Embryonic facial prominence (tissue), 1 donor: Measurements from ENCODE around the gene SLC37A1.
A peak's percentile ranks its signal among the peaks of the same experiment; 100 is the strongest.

ENCODE experiments used
- DNase-seq: peaks from one replicate; pipeline ENCODE4 v3.0.0-alpha.2; 2016; ENCODE audit errors: extremely low spot score

The SLC37A1 gene

DNA sequence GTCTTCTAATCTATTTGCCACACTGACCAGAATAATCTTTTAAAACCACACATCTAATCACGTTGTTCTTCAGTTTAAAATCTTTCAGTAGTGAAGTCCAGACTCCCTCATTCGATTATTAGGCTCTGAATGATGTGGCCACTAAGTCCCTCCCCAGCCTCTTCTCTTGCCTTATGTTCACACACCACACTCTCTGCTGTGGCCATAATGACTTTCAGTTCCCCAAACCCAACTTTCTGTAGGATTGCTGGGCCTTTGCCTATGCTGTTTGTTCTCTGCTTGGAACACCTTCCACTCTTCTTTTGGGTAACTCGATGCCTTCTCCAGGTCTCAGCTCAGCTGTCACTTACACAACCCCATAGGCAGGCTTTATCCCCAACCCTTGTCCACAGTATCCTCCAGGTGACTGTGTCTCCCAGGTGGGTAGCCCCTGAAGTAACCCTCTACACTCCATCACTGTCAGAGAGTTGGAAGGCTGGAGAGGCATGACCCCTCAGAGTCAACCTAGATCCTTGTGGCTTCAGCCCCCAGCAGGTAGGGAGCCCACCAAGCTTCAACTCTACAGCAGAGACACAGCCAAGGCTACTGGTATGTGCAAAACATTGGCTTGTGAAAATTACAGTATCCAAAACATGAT is 8.4 kb upstream of the SLC37A1 start:
- no peak for DNase-seq

DNA sequence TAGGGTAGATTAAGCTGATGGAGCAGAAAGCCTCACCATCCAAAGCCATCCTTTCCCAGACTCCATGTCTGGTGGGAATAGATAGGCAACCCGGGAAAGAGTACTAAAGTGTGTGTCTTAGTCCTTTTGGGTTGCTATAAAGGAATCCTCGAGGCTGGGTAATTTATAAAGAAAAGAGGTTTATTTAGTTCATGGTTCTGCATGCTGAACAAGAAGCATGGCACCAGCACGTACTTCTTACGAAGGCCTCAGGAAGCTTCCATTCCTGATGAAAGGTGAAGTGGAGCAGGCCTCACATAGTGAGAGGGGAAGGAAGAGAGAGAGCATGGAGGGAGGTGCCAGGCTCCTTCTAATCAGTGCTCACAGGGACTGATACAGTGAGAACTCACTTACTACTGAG is 6.2 kb upstream of the SLC37A1 start:
- no peak for DNase-seq

DNA sequence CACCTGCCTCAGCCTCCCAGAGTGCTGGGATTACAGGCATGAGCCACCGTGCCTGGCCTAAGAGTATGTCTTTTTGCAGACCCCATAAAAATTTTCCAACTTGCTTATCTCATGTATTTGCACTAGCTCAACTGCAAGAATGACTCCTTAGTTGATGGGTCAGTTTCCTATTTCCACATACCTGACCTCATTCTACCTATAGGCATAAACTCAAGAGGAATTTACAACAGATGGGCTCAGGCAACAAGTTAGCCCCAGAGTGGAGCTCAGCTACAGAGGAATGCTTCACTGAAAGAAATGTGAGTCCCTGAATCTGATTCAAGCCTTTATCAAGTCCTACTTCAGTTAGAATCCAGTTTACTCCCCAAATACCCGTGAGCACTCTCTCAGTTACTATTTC is 5.3 kb upstream of the SLC37A1 start:
- DNase-seq, result no peak

DNA sequence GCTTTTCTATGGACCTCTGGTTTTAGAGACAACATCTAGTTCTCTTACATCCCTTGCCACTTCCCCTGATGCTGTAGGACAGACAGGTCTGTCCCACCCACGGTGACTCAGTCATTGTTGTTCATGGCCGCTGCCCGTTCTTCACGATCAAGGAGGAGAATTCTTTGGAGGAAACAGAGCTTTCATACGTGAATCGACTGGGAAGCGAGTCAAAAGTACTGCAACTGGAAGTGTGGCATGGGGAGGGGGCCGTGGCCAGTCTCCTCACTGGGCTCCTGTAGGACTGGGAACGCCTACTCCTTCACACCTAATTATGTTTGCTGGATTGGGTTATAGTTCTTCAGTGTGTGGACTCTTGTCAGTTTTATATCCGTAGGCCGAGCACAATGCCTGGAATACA is 4.4 kb upstream of the SLC37A1 start:
- DNase-seq, result no peak

DNA sequence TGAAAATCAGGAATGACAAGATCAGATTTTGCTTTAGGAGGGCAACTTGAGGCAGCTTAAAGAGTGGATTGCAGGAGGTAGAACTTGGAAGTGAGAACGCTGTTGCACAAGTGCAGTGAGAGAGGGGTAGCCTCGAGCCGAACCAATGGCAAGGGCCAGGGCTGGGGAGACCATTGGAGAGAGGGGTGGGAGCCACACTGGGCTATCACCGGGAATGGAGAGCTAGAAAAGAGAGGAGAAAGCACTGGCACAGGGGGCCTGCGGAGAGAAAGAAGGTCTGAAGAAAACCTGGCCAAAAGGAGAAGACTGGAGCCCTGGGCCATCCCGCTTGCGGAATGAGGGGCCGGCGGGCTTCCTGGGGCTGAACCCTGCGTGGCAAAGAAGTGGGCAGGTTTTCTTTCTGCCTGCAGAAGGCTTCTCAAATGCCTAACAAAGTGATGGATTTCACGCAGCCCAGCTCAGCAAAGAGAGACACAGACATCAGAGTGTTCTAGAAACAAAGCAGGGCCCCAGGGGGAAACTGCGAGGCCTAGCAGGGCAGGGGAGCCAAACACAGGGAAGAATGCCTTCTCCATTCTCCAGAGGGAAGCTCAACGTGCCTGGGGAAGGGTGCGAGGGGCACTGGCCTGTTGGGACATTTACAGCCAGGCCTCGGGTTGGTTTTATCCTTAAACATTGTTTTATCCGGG is 1.2 kb upstream of the SLC37A1 start:
- no peak for DNase-seq

DNA sequence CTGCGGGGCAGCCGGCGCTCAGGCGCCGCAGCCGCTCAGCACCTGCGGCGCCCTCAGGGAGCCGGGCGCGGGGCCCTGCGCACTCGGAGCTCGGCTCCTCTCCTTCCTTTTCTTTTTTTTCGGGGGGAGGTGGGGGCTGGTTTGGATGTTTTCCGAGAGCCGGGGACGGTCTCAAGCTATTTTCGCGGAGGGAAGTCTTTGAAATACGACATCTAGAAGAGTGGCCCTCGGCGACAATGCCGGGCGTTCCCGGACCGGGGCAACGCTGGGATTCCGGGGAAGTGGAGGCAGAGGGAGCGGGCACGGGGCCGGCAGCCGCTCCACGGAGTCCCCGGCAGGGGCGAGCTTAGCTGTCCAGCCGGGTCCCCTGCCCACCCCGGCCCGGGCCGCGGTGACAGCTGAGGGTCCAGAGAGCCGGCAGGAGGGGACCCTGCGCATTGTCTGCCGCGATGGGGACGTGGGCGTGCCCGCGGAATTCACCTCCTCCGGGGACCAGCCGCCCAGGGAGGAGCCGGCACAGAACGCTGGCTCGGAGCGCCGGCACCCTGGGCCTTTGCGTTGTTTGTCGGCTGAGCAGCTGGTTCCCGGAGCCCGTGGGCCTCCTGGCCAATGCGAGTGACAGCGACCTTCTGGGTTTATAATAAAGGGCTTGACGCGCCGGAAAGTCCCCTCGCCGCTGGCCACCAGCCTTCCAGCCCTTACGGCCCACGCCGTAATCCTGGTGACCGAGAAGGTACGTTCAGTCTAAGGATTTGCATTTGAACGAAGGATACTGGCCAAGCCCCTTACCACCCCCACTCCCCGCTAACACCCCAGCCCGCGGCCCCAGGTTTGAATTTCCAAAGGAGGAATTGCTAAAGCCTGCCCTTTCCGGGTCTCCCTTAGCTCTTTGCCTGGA is 582 bp downstream of the SLC37A1 start:
- no peak for DNase-seq

DNA sequence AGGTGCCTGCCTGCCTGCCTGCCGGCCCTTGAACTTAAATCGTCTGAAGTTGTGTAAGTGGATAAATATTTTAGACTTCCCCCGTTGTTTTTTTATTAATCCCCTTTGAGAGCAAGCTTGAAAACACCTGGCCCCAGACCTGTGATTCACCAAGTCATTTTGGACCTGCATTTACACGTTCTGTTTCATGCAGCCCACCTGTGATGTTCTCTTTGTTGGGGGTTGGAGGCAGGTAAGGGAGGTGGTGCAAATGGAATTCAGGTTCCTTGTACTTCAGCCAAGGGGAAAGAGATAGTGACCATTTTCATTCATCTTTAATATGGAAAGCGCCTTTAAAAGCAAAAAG is 1.2 kb downstream of the SLC37A1 start:
- DNase-seq, result no peak

DNA sequence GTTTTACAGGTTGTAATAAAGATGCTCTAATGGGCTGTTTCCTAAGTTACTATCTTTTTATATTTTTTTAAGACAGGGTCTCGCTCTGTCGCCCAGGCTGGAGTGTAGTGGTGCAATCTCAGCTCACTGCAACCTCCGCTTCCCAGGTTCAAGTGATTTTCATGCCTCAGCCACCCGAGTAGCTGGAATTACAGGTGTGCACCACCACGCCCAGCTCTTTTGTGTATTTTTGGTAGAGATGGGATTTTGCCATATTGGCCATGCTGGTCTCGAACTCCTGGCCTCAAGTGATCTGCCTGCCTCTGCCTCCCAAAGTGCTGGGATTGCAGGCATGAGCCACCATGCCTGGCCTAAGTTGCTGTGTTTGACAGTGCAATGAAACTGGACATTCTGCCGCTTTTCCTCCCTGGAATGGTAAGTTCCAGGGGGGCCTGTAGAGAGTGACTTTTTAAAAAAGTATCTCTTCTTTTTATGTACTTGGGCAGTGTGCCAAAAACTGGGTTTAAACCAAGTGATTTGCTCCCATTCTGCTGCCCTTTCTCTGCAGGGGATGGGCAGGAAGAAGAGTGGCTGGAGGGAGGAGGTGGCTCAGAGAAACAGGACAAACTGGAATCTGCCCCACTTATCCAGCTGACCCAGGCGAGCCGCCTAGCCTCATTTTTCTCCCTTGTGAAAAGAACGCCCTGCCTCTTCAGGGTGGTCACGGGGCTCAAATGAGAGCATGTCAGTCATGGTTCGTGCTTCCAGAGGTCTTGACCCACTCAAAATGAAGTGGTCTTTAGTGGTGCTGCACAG is 2.3 kb downstream of the SLC37A1 start:
- DNase-seq, result no peak

DNA sequence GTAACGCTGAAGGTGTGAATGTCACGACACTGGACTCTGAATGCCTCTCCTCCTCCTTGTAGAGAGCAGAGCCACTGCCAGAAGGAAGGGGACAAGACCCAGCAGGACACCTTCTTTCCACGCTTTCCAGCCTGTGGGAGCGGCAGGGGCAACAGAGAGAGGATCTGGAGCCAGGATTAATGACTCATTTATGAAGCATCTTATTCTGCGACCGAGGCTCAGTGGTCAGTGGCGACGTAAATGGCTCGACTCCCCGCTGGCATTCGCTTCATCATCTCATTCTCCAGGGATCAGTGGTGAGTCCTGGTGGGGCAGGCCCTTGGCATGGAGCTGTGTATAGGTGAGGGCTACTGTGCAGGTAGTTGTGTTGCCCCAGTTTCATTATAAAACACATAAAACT is 4.6 kb downstream of the SLC37A1 start:
- no peak for DNase-seq

DNA sequence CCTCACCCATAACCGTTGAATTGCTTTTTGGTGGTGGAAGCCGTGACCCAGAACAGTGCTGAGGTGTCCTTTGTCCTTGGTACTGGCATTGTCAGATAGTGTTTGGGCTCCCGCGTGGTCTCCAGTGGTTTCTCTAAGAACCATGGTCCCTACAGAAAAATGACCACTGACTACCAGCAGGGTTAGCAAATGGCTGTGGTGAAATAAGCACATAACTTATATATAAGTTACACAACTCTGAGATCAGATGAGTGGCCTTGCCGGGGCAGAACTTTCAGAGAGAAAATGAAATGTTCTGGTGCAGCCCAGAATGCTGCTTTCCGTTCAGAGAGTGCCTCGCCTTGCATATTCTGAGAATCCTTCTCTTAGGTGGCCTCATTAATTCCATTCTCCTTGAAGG is 5.0 kb downstream of the SLC37A1 start:
- no peak for DNase-seq

DNA sequence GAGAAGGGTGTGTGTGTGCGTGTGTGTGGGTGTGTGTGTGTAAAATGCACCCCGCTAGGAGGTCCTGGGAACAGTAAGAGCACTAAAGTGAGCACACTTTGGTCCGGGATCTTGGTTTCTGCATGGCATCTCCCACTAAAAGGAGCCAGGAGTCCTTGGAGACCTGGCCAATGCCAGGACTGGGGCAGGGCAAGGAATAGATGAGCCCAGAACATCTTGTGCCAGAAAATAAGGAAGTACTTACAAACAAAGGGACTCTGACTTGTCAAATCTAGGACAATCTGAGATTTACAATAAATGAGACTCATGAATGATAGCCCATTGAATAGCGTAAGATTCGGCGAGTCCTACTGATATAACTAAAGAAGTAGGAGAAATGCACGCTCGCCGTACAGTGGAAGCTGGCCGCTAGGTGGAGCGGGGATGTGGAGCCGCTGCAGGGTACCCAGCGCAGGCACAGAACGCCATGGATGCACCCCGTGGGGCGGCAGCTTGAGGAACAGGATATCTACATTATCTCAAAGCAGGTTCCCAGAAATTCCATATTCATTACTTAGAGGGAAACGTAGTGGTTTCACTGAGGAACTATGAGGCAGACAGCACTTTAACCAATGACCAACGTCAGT is 7.1 kb downstream of the SLC37A1 start:
- DNase-seq, result no peak

DNA sequence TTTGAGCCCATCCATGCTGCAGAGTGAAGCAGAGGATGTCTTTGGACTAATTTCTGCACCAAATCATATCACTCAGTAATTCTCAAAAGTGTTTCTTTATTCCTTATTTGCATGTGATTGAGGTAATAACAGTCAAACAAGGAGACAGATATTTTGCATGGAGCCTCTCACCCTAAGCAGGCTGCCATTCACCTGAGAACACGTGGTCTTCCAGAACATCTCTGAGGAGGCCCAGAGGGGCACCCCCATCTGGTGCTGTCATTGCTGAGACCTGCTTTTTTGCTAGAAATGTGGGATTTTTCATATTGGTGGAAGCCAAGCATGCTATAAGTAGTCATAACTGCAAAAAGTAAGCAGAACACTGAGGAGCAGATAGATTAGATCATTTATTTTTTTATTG is 7.7 kb downstream of the SLC37A1 start:
- no peak for DNase-seq

DNA sequence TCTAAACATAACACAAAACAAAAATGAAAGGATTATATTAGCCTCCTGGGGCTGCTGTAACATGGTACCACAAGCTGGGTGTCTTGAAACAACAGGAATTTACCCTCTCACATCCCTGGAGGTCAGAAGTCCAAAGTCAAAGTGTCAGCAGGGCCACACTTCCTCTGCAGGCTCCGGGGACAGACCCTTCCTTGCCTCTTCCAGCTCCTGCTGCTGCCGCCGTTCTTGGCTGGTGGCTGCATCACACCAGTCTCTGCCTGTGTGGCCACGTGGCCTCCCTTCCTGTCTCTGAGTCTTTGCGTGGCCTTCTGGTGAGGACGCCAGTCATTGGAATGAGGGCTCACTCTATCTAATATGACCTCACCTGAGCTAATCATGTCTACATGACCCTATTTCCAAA is 8.2 kb downstream of the SLC37A1 start:
- no peak for DNase-seq

DNA sequence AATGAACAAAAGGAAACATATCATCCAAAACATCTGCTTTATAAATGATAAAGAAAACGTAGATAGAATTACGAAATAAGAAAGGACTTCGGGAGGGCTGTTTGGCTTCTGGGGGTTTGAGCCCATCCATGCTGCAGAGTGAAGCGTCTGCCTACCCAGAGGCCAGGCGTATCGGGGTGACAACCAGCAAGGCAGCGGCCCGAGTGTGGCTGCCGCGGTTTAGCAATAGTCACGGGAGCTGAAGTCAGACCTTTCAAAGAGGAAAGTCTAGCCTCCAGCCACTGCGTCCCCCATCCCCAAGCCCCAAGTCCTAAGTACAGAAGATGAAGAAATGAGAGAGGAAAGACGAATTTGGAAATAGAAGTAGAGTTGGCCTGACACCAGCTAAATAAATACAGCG is 8.6 kb downstream of the SLC37A1 start:
- DNase-seq, result no peak

DNA sequence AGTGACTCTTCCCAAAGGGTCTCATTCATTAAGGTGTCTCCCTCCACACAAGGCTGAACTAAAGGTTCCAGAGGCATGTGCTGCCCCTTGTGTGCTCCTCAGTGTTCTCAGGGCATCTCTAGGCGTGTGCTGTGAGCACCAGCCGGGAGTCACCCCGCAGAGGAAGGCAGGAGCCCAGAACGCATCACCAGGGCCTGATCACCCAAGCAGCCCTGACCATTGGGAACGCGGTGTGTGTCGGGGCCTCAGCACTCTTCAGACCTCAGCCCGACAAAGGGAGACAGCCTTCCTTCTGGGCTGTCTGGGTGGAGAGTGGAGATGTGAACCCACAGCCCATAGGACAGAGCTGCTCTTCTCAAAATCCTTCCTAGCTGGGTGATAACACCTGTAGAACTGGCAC is 9.1 kb downstream of the SLC37A1 start:
- DNase-seq, result no peak

DNA sequence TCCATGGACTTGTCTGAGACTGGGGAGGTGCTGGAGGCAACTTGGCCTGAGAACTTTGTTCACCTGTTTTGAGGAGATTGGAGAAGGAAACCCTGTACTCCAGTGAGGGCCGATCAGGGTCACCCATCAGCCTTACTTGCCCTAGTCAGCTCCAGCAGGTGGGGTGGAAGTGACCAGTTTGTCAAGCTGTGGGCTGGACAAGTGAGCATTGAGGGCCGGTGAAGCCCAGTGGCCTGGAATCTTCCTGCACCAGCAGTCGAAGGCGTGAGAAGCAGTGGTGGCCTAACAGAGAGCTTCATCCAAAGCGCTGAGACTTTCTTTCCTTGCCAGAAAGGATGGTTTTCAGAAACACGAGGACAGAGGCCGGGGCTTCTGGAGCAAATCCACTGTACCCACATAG is 9.6 kb downstream of the SLC37A1 start:
- DNase-seq, result no peak

DNA sequence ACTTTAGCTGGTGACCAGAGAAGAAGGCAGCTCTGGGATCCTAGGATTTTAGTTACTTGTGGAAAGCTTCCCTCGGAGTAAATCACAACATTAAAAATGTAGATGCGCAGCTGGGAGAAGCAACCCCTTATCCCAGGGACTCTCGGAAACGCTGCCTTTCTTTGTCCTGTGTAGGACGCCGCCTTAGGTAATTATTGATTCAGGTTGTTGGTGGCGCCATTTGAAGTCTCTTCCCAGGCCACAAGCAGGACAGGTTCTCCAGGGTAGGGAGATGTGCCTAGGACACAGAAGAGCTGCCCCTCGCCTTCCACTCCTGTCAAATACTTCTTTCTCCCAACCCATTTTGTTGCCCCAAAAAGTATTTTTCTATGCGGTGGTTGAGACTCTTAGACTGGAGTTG is 10.3 kb downstream of the SLC37A1 start:
- no peak for DNase-seq

DNA sequence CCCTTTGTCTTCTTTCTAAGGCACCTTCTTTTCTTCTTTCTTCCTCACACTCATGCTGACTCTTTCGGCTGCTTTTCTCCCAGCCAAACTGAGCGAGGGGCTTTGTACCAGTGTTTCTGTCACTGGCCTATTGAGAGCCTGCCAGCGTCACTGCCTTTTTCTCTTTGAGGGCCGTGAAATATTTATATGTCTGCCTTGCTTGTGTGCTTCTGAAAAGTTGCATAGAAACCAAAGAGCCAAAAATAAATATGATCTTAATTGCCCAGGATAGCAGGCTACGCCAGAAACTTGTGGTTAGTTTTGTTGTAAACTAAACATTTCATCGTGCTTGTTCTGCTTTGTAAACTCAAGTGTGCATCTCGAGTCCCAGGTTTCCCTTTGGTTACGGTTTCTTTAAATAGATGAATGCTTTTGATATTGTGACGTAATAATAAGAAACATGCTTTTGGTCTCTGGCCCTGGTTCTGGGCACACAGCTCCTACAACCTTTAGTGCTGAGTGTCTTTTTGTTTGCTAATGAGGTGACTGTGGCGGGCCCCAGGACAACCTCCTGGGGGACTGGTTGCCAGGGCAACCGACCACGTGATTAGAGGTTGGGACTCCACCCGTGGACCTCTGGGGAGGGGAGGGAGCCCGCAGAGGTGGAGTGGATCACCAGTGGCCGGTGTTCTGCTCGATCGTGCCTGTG is 10.8 kb downstream of the SLC37A1 start:
- peak; percentile 86 for DNase-seq

DNA sequence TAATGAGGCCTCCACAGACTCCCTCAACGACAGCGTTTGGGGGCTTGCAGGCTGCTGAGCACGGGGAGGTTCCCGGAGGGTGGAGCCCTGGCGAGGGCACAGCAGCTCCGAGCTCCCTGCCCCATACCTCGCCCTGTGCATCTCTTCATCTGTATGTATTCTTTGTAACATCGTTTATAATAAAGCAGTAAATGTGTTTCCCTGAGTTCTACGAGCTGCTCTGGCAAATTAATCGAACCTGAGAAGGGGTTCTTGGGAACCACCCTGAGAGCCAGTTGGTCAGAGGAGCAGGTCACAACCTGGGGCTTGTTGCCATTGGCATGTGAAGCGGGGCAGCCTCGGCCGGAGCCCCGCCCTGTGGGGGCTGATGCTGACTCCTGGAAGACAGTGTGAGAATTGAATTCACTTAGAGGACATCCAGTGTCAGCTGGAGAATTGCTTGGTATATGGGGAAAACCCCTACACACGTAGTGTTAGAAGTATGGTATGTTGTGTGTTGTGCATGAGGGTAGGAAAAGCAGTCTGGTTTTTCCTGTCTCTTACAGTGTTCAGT is 11.5 kb downstream of the SLC37A1 start:
- DNase-seq, result no peak

DNA sequence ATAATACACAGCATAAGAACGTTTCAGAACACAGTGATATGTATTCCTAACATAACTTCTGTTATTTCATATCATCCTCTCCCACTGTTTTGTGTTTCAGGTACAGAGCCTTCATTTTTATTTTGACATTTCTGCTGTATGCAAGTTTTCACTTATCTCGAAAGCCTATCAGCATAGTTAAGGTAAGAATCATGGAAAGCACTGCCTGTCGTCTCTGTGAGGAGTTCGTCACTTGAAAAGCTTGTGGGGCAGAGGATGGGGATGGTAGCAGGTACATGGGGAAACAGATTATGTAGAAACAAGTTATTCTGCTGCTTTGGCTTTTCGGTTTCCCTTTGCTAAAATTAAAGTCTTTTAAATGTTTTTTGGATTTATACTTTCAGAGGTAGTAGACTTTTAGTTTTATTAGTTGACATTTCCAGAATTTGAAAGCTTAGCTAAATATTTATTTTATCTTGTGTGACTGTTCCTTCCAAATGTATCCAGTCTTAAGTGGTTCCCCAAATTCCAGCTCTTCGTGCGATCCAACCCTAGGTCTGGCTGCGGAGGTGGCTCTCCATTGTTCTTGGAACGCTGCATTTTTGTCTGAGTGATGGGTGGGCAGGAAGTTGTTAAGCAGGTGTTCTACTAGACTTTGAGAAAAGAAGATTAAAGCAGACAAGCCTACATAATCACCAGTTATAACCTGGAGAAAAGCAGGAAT is 12.2 kb downstream of the SLC37A1 start:
- no peak for DNase-seq
